ENCODE data around the gene KCNF1.

KCNF1 gene

DNA sequence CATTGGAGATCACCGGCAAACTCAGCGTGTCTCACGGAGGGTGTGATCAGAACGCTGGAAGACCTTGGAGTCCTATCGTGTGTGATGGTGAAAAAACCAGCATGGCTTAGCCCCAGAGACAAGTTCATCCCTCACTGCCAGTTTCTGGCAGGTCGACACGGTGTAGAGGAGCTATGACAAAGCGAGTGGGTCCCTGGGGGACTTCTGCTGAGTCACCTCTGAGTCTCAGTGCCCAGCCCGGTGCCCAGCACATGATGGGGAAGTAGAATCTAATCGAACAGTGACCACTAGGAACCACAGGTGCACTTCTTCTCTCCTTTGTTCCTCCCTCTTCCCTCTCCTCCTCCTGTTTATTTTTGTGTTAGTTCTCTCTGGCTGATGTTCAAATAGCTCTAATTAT lies 45.9 kb upstream of the KCNF1 start:
- no peak overlapping the region for H3K4me3 ChIP-seq (ENCODE audit: low read depth, low read length)
- TF ChIP-seq, protein P1, sequence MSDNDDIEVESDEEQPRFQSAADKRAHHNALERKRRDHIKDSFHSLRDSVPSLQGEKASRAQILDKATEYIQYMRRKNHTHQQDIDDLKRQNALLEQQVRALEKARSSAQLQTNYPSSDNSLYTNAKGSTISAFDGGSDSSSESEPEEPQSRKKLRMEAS (IDR thresholded peaks at IDR 0.05; ENCODE audit: low read depth, low read length) = no peak
- TF ChIP-seq MYC (IDR thresholded peaks at IDR 0.05; ENCODE audit: low read depth, low read length) (no peak), POLR2A (IDR thresholded peaks at IDR 0.05; ENCODE audit: extremely low read depth, insufficient read length) (no peak)
- TF ChIP-seq, protein P2, sequence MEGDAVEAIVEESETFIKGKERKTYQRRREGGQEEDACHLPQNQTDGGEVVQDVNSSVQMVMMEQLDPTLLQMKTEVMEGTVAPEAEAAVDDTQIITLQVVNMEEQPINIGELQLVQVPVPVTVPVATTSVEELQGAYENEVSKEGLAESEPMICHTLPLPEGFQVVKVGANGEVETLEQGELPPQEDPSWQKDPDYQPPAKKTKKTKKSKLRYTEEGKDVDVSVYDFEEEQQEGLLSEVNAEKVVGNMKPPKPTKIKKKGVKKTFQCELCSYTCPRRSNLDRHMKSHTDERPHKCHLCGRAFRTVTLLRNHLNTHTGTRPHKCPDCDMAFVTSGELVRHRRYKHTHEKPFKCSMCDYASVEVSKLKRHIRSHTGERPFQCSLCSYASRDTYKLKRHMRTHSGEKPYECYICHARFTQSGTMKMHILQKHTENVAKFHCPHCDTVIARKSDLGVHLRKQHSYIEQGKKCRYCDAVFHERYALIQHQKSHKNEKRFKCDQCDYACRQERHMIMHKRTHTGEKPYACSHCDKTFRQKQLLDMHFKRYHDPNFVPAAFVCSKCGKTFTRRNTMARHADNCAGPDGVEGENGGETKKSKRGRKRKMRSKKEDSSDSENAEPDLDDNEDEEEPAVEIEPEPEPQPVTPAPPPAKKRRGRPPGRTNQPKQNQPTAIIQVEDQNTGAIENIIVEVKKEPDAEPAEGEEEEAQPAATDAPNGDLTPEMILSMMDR (IDR thresholded peaks at IDR 0.05; ENCODE audit: low read depth, low read length) = no peak
- DNase-seq (ENCODE audit: low read depth) = peak; percentile 76

DNA sequence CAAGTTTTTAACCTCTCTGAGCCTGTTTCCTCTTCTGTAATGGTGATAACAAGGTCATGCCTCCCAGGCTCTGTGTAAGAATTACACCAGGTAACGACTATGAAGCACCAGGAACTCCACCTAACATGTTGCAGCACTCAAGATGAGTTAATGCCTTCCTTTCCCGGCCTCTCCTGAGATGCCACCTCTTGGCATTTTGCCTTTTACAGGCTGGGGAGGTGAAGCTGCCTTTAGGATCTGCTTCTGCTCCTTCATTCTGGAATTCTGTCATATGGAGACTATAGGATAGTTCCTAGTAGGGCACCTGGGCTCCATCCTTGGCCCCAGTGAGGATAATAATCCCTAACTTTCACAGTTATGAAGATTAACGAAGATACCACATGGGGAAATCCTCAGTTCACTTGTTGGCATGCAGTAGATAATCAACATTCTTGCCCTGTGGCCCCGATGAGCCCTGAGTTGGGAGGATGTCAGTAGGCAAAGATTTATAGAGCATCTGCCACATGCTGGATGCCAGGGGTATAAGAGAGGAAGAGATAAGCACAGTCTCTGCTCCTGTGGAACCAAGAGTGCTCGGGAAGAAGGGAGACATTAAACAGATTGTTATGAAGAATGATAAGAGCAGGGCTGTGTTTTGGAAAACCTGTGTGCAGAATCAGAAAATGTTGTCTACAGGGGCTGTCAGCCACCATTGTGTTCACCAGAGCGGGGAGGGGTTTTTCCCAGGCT lies 43.9 kb upstream of the KCNF1 start:
- TF ChIP-seq, protein P2 (IDR thresholded peaks at IDR 0.05; ENCODE audit: low read depth, low read length) = no peak
- TF ChIP-seq POLR2A (IDR thresholded peaks at IDR 0.05; ENCODE audit: extremely low read depth, insufficient read length) (no peak), MYC (IDR thresholded peaks at IDR 0.05; ENCODE audit: low read depth, low read length) (no peak)
- TF ChIP-seq, protein P1 (IDR thresholded peaks at IDR 0.05; ENCODE audit: low read depth, low read length) = no peak
- no peak for DNase-seq (ENCODE audit: low read depth)
- no peak overlapping the region for H3K4me3 ChIP-seq (ENCODE audit: low read depth, low read length)

DNA sequence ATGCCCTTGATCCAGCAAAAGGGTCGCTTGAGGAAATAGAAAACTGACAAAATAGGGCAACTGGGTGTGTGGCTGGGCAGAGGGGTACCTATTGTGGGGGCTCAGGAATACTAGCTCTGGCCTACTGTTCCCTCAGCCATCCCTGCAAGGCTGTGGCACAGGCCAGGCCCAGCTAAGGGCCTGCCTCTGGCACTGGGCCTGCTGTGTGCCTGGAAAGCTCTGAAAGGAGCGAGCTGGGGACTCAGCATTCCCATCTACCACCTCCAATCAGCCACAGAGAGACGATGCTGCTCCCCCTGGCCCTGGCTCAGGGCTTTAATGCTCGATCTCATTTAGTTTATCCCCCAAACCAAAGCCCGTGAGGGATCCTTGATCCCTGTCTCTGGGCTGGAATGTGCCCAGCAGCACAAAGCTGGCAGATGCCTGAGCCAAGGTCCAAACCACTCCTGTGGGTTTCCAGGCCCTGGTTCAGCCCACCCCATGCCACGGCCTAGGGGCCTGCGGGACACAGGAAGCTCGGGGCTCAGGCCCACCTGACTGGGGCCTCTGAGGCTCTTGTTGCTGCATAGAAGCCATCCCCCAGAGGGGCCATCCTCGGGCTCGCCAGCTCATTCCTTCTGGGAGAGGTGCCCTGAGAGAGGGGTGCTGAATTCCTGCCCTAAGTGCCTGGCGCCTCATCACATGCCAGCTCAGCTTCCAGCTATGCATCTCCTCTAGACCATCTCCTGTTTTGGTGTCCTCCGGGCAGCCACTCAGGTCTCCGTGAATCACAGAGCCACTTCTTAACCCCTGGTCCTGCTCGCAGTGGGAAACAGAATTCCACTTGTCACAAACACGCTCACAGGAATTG lies 43.0 kb upstream of the KCNF1 start:
- no peak for TF ChIP-seq POLR2A (IDR thresholded peaks at IDR 0.05; ENCODE audit: extremely low read depth, insufficient read length)
- TF ChIP-seq, protein P2 (IDR thresholded peaks at IDR 0.05; ENCODE audit: low read depth, low read length) = no peak
- no peak for TF ChIP-seq MYC (IDR thresholded peaks at IDR 0.05; ENCODE audit: low read depth, low read length)
- TF ChIP-seq, protein P1 (IDR thresholded peaks at IDR 0.05; ENCODE audit: low read depth, low read length) = no peak
- no peak for DNase-seq (ENCODE audit: low read depth)
- H3K4me3 ChIP-seq (ENCODE audit: low read depth, low read length) = no peak overlapping the region

DNA sequence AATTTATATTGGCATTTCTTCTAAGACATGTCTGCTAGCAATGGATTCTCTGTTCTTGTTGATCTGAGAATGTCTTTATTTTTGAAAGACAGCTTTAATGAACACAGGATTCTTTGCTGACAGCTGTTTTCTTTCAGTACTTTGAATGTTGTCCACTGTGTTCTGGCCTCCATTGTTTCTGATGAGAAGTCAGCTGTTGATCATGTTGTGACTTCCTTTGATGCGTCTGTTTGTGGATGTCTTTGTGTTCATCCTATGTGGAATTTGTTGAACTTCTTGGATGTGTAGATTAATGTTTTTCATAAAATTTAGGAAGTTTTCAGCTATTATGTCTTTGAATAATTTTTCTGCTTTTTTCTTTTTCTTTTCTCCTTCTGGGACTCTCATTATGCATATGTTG lies 39.8 kb upstream of the KCNF1 start:
- no peak for TF ChIP-seq POLR2A (IDR thresholded peaks at IDR 0.05; ENCODE audit: extremely low read depth, insufficient read length)
- TF ChIP-seq, protein P1 (IDR thresholded peaks at IDR 0.05; ENCODE audit: low read depth, low read length) = no peak
- no peak for TF ChIP-seq MYC (IDR thresholded peaks at IDR 0.05; ENCODE audit: low read depth, low read length)
- TF ChIP-seq, protein P2 (IDR thresholded peaks at IDR 0.05; ENCODE audit: low read depth, low read length) = no peak
- no peak for DNase-seq (ENCODE audit: low read depth)
- H3K4me3 ChIP-seq (ENCODE audit: low read depth, low read length) = no peak overlapping the region

DNA sequence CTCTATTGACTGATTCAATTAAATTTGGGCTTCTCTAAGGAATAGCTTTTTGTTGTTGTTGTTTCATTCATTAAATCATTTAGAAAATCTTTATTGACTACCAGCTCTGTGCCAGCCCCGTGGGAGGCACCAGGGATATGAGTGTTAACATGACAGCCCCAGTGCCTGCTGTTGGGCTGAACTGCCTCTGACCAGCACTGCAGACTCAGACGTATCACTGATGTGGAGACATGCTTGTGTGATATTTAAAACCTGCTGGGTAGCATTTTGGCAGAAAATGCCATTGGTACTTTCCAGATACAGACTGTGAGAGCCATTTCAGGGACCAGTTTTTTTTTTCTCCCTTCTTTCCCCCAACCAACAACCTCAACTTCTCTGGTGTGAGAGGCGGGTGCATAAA lies 38.6 kb upstream of the KCNF1 start:
- no peak for TF ChIP-seq MYC (IDR thresholded peaks at IDR 0.05; ENCODE audit: low read depth, low read length)
- TF ChIP-seq POLR2A (IDR thresholded peaks at IDR 0.05; ENCODE audit: extremely low read depth, insufficient read length) = no peak
- TF ChIP-seq, protein P1 (IDR thresholded peaks at IDR 0.05; ENCODE audit: low read depth, low read length) = no peak
- TF ChIP-seq, protein P2 (IDR thresholded peaks at IDR 0.05; ENCODE audit: low read depth, low read length) = no peak
- H3K4me3 ChIP-seq (ENCODE audit: low read depth, low read length) = no peak overlapping the region
- DNase-seq (ENCODE audit: low read depth) = no peak

Data from NB4 (cell line).